Glutamatergic neuron (in vitro differentiated cells): ENCODE results near the gene AHNAK. TPM values are rescaled to one million over a fixed set of nuclear protein-coding genes. Genes with fewer than 3 reads are reported as not detected.

ENCODE experiments used
- DNase-seq: peaks from one replicate; pipeline ENCODE4 v3.0.0; 2022
- H3K27ac Mint-ChIP-seq: one replicate; pipeline ENCODE4 v1.8.0; 2020; ENCODE audit warnings: mild to moderate bottlenecking, mixed read lengths, inconsistent platforms; ENCODE audit not compliant: unreplicated experiment
- H3K27me3 Mint-ChIP-seq: one replicate; pipeline ENCODE4 v1.8.0; 2020; ENCODE audit warnings: mild to moderate bottlenecking, moderate library complexity, mixed read lengths, inconsistent platforms; ENCODE audit not compliant: unreplicated experiment
- H3K36me3 Mint-ChIP-seq: one replicate; pipeline ENCODE4 v1.8.0; 2020; ENCODE audit warnings: mild to moderate bottlenecking, mixed read lengths, inconsistent platforms; ENCODE audit not compliant: unreplicated experiment
- H3K4me1 Mint-ChIP-seq: one replicate; pipeline ENCODE4 v1.8.0; 2020; ENCODE audit warnings: mild to moderate bottlenecking, low read depth, mixed read lengths, inconsistent platforms; ENCODE audit not compliant: unreplicated experiment
- H3K4me3 Mint-ChIP-seq: one replicate; pipeline ENCODE4 v1.8.0; 2020; ENCODE audit warnings: mild to moderate bottlenecking, mixed read lengths, inconsistent platforms; ENCODE audit not compliant: unreplicated experiment
- H3K9me3 Mint-ChIP-seq: one replicate; pipeline ENCODE4 v1.8.0; 2020; ENCODE audit warnings: mild to moderate bottlenecking, moderate library complexity, mixed read lengths, inconsistent platforms; ENCODE audit not compliant: unreplicated experiment
- CTCF ChIP-seq: fragments of 200-600 bp; sonication (generic); IDR thresholded peaks from one replicate; pipeline ENCODE4 v1.5.0; 2021; ENCODE audit not compliant: partially characterized antibody, unreplicated experiment
- total RNA-seq: library from RNA; stranded (reverse); fragmentation: NEBNext Ultra II Directional; extraction: Animal tissue kit (Norgen Biotek cat#: 25700); gene quantifications from one replicate; pipeline ENCODE4 v1.2.1, GENCODE V29; 2021; ENCODE audit not compliant: unreplicated experiment

Gene AHNAK
- total RNA-seq, 1 donor from 2014 or later, result 4.5 TPM

GRCh38 chr11:62504158-62504973, 42.2 kb downstream of the AHNAK start:
- peak; percentile 16 for DNase-seq
- Mint-ChIP-seq H3K4me3 (peak overlapping the region; percentile 76), H3K9me3 (peaks cover 1% of the 10 kb centered on the region), H3K27ac (no peak overlapping the region), H3K4me1 (peaks cover 17% of the 10 kb centered on the region), H3K27me3 (peaks cover 5% of the 10 kb centered on the region), H3K36me3 (no peaks in the 10 kb centered on the region)
- no peak for TF ChIP-seq CTCF

- no peak for DNase-seq
- no peak overlapping the region for H3K4me3 Mint-ChIP-seq
- H3K36me3 Mint-ChIP-seq, result no peaks in the 10 kb centered on the region
- peak overlapping the region; percentile 66 for H3K27ac Mint-ChIP-seq
- no peak for TF ChIP-seq CTCF
- H3K27me3 Mint-ChIP-seq, result peaks cover 3% of the 10 kb centered on the region
- peaks cover 17% of the 10 kb centered on the region for H3K4me1 Mint-ChIP-seq
- peaks cover 1% of the 10 kb centered on the region for H3K9me3 Mint-ChIP-seq
Observed at GRCh38 chr11:62502030-62502730, 44.4 kb downstream of the AHNAK start.

- TF ChIP-seq CTCF, result no peak
- Mint-ChIP-seq H3K4me3 (no peak overlapping the region), H3K36me3 (no peaks in the 10 kb centered on the region), H3K9me3 (peaks cover 1% of the 10 kb centered on the region), H3K27me3 (peaks cover 3% of the 10 kb centered on the region), H3K27ac (peak overlapping the region; percentile 66), H3K4me1 (peaks cover 15% of the 10 kb centered on the region)
- DNase-seq, result peak; percentile 24
Observed at GRCh38 chr11:62501432-62501891, 45.1 kb downstream of the AHNAK start.

GRCh38 chr11:62500650-62501030, 46.0 kb downstream of the AHNAK start:
- Mint-ChIP-seq H3K27ac (no peak overlapping the region), H3K36me3 (no peaks in the 10 kb centered on the region), H3K4me3 (no peak overlapping the region), H3K27me3 (peaks cover 3% of the 10 kb centered on the region), H3K9me3 (peaks cover 1% of the 10 kb centered on the region), H3K4me1 (peaks cover 14% of the 10 kb centered on the region)
- no peak for DNase-seq
- TF ChIP-seq CTCF, result no peak
